ENCODE measurements around the gene AMOTL1.

DNA sequence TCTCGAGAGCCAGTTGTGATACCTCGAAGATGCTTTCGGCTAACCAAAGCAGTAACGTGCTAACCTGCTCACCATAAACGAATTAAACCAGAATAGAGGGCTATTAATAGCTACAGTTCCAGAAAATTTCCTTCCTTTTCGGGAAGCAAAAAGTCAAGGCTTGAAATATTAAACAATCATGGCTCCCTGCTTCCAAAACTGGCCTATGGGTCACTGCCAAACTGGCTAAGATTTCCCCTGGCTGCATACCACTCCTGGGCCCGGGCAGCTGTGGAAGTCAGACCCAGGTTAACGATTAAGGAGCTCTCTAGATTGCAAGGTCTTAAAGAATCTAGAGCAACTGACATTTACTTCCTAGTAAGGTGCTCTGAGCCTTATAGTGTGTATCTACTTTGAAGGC is 1.7 kb downstream of the AMOTL1 start:
- TF ChIP-seq, protein P1, sequence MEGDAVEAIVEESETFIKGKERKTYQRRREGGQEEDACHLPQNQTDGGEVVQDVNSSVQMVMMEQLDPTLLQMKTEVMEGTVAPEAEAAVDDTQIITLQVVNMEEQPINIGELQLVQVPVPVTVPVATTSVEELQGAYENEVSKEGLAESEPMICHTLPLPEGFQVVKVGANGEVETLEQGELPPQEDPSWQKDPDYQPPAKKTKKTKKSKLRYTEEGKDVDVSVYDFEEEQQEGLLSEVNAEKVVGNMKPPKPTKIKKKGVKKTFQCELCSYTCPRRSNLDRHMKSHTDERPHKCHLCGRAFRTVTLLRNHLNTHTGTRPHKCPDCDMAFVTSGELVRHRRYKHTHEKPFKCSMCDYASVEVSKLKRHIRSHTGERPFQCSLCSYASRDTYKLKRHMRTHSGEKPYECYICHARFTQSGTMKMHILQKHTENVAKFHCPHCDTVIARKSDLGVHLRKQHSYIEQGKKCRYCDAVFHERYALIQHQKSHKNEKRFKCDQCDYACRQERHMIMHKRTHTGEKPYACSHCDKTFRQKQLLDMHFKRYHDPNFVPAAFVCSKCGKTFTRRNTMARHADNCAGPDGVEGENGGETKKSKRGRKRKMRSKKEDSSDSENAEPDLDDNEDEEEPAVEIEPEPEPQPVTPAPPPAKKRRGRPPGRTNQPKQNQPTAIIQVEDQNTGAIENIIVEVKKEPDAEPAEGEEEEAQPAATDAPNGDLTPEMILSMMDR (IDR thresholded peaks at IDR 0.05 in 4 of 5, conservative IDR thresholded peaks at IDR 0.05 in 1 of 5), result no peak
- no peak for TF ChIP-seq POLR2A (IDR thresholded peaks at IDR 0.05)
